Vagina (tissue), 2 donors: ENCODE data around the gene CCL5. TPM values are rescaled to one million over a fixed set of nuclear protein-coding genes. Genes with fewer than 3 reads are reported as not detected.

Experiments
- DNase-seq, 2 donors: peaks; one replicate each; pipeline ENCODE4 v3.0.0-alpha.2; 2017; ENCODE audit errors: extremely low spot score in 2 of 2
- H3K27ac ChIP-seq: fragments of 200-600 bp; sonication (generic); one replicate; pipeline ENCODE4 v1.5.1; 2019
- H3K27me3 ChIP-seq: fragments of 200-600 bp; sonication (generic); one replicate; pipeline ENCODE4 v1.5.1; 2019
- H3K36me3 ChIP-seq, 2 donors: fragments of 200-600 bp; sonication (generic); one replicate each; pipeline ENCODE4 v1.5.1; 2017 to 2019
- H3K4me1 ChIP-seq: fragments of 200-600 bp; sonication (generic); one replicate; pipeline ENCODE4 v1.5.1; 2019
- H3K4me3 ChIP-seq, 2 donors: fragments of 200-600 bp; sonication (generic); 1 replicate in 1 of 2; 2 replicates in 1 of 2; pipeline ENCODE4 v1.5.1; 2016 to 2019
- H3K9me3 ChIP-seq: fragments of 200-600 bp; sonication (generic); one replicate; pipeline ENCODE4 v1.5.1; 2019
- CTCF ChIP-seq, 3 experiments: fragments of 450-650 bp in 2 of 3; fragments of 200-600 bp in 1 of 3; sonication (generic) in 1 of 3; IDR thresholded peaks; one replicate each; pipeline ENCODE4 v1.5.1; 2017 to 2019; ENCODE audit warnings: antibody characterized with exemption in 3 of 3, mild to moderate bottlenecking in 2 of 3, moderate library complexity in 2 of 3
- POLR2A ChIP-seq, 2 donors: fragments of 450-650 bp; IDR thresholded peaks; one replicate each; pipeline ENCODE4 v1.6.1; 2017; ENCODE audit warnings: antibody characterized with exemption in 2 of 2, mild to moderate bottlenecking in 2 of 2, moderate library complexity in 2 of 2
- POLR2AphosphoS5 ChIP-seq, 2 donors: sonication (generic); formaldehyde crosslinking; IDR thresholded peaks; one replicate each; pipeline ENCODE4 v1.9.0; 2017; ENCODE audit warnings: antibody characterized with exemption in 2 of 2, mild to moderate bottlenecking in 2 of 2, low read depth in 1 of 2; ENCODE audit not compliant: insufficient read depth in 1 of 2
- intact Hi-C: fragments of 100-400 bp; cut with DNase I; formaldehyde crosslinking; loops from one replicate; pipeline ENCODE4 v1.15.1; 2023
- total RNA-seq: library from RNA; depleted of rRNA; stranded (reverse); fragments of >200 nt; gene quantifications from one replicate; pipeline ENCODE4 v1.2.3, GENCODE V29; 2016

CCL5 gene
- total RNA-seq, 1 donor from 2014 or later, result 4.9 TPM

- Histone ChIP-seq H3K36me3 (no peaks in the 10 kb centered on the region), H3K4me1 (no peaks in the 10 kb centered on the region), H3K4me3 (no peak overlapping the region), H3K9me3 (no peaks in the 10 kb centered on the region), H3K27me3 (no peaks in the 10 kb centered on the region), H3K27ac (no peak overlapping the region)
- no peak for TF ChIP-seq POLR2A (IDR thresholded peaks at IDR 0.05)
- intact Hi-C loops, result no loop called here
- no peak for DNase-seq
Measured at GRCh38 chr17:35889241-35889640, 9.1 kb upstream of the CCL5 start.

GRCh38 chr17:35878361-35878760, 1.8 kb downstream of the CCL5 start:
- Histone ChIP-seq H3K4me1 (no peaks in the 10 kb centered on the region), H3K27me3 (no peaks in the 10 kb centered on the region), H3K4me3 (no peak overlapping the region), H3K36me3 (no peaks in the 10 kb centered on the region), H3K27ac (no peak overlapping the region), H3K9me3 (no peaks in the 10 kb centered on the region)
- intact Hi-C loops, result no loop called here
- TF ChIP-seq POLR2A (IDR thresholded peaks at IDR 0.05) (no peak), CTCF (IDR thresholded peaks at IDR 0.05) (no peak), POLR2AphosphoS5 (IDR thresholded peaks at IDR 0.05; ENCODE audit: insufficient read depth in 1 of 2, low read depth in 1 of 2) (no peak)
- DNase-seq, result no peak

GRCh38 chr17:35877345-35878029, 2.7 kb downstream of the CCL5 start:
- TF ChIP-seq CTCF (IDR thresholded peaks at IDR 0.05) (no peak), POLR2A (IDR thresholded peaks at IDR 0.05) (no peak), POLR2AphosphoS5 (IDR thresholded peaks at IDR 0.05; ENCODE audit: insufficient read depth in 1 of 2, low read depth in 1 of 2) (no peak)
- DNase-seq, result no peak
- no peak overlapping the region for H3K27ac ChIP-seq
- H3K4me3 ChIP-seq, result no peak overlapping the region
- no peaks in the 10 kb centered on the region for H3K9me3 ChIP-seq
- H3K4me1 ChIP-seq, result no peaks in the 10 kb centered on the region
- no peaks in the 10 kb centered on the region for H3K36me3 ChIP-seq
- no peaks in the 10 kb centered on the region for H3K27me3 ChIP-seq
- intact Hi-C loops, result no loop called here

GRCh38 chr17:35876534-35876933, 3.6 kb downstream of the CCL5 start:
- Histone ChIP-seq H3K27ac (no peak overlapping the region), H3K36me3 (no peaks in the 10 kb centered on the region), H3K9me3 (no peaks in the 10 kb centered on the region), H3K27me3 (no peaks in the 10 kb centered on the region), H3K4me3 (no peak overlapping the region), H3K4me1 (no peaks in the 10 kb centered on the region)
- TF ChIP-seq POLR2AphosphoS5 (IDR thresholded peaks at IDR 0.05; ENCODE audit: insufficient read depth in 1 of 2, low read depth in 1 of 2), result no peak
- TF ChIP-seq CTCF (IDR thresholded peaks at IDR 0.05), result no peak
- no peak for TF ChIP-seq POLR2A (IDR thresholded peaks at IDR 0.05)
- intact Hi-C loops, result no loop called here
- no peak for DNase-seq

- DNase-seq, result no peak
- no peaks in the 10 kb centered on the region for H3K27me3 ChIP-seq
- H3K4me3 ChIP-seq, result no peak overlapping the region
- H3K36me3 ChIP-seq, result no peaks in the 10 kb centered on the region
- intact Hi-C loops, result no loop called here
- TF ChIP-seq CTCF (IDR thresholded peaks at IDR 0.05) (no peak), POLR2A (IDR thresholded peaks at IDR 0.05) (no peak), POLR2AphosphoS5 (IDR thresholded peaks at IDR 0.05; ENCODE audit: insufficient read depth in 1 of 2, low read depth in 1 of 2) (no peak)
- no peaks in the 10 kb centered on the region for H3K4me1 ChIP-seq
- H3K9me3 ChIP-seq, result no peaks in the 10 kb centered on the region
- no peak overlapping the region for H3K27ac ChIP-seq
Measured at GRCh38 chr17:35875800-35876139, 4.4 kb downstream of the CCL5 start.
